H9 (cell line): Measurements from ENCODE around the gene TSPAN18. TPM values are rescaled to one million over a fixed set of nuclear protein-coding genes. Genes with fewer than 3 reads are reported as not detected.

Experiments used
- DNase-seq: peaks from one replicate; pipeline ENCODE4 v3.0.0-alpha.2; 2017
- H2AFZ ChIP-seq: one replicate; pipeline ENCODE4 v1.6.1; 2013; ENCODE audit warnings: mild to moderate bottlenecking, low read length, control low read depth, moderate library complexity
- H2AK5ac ChIP-seq: 2 replicates; pipeline ENCODE4 v1.6.1; 2013; ENCODE audit warnings: low read length, control low read depth, mixed read lengths; ENCODE audit not compliant: insufficient read length
- H2BK120ac ChIP-seq: one replicate; pipeline ENCODE4 v1.6.1; 2013; ENCODE audit warnings: low read depth, mild to moderate bottlenecking, low read length, control low read depth, inconsistent platforms; ENCODE audit not compliant: poor library complexity, severe bottlenecking
- H2BK12ac ChIP-seq: 2 replicates; pipeline ENCODE4 v1.6.1; 2013; ENCODE audit warnings: low read length, control low read depth, mixed read lengths, low read depth; ENCODE audit not compliant: insufficient read length
- H2BK15ac ChIP-seq: 2 replicates; pipeline ENCODE4 v1.6.1; 2013; ENCODE audit warnings: low read depth, low read length, control low read depth
- H2BK20ac ChIP-seq: one replicate; pipeline ENCODE4 v1.6.1; 2013; ENCODE audit warnings: low read depth, mild to moderate bottlenecking, low read length, control low read depth, inconsistent platforms; ENCODE audit not compliant: poor library complexity, severe bottlenecking
- H2BK5ac ChIP-seq: 2 replicates; pipeline ENCODE4 v1.6.1; 2013; ENCODE audit warnings: low read length, control low read depth, mixed read lengths; ENCODE audit not compliant: insufficient read length
- H3K14ac ChIP-seq: 2 replicates; pipeline ENCODE4 v1.6.1; 2013; ENCODE audit warnings: low read length, control low read depth; ENCODE audit not compliant: insufficient read depth
- H3K18ac ChIP-seq: 2 replicates; pipeline ENCODE4 v1.6.1; 2013; ENCODE audit warnings: low read depth, mild to moderate bottlenecking, mixed read lengths, low read length, control low read depth; ENCODE audit not compliant: insufficient read length
- H3K23ac ChIP-seq: 2 replicates; pipeline ENCODE4 v1.6.1; 2013; ENCODE audit warnings: low read length, control low read depth, mixed read lengths, low read depth; ENCODE audit not compliant: insufficient read length
- H3K23me2 ChIP-seq: 2 replicates; pipeline ENCODE4 v1.6.1; 2013; ENCODE audit warnings: low read depth, mild to moderate bottlenecking, mixed read lengths, low read length, control low read depth; ENCODE audit not compliant: insufficient read length, poor library complexity, severe bottlenecking
- H3K27ac ChIP-seq: 2 replicates; pipeline ENCODE4 v1.5.1; 2013; ENCODE audit warnings: low read length, control low read depth, mixed read lengths, low read depth; ENCODE audit not compliant: insufficient read length
- H3K27me3 ChIP-seq: 2 replicates; pipeline ENCODE4 v1.6.1; 2013; ENCODE audit warnings: low read length, control low read depth, inconsistent platforms; ENCODE audit not compliant: insufficient read depth
- H3K4ac ChIP-seq: 2 replicates; pipeline ENCODE4 v1.6.1; 2013; ENCODE audit warnings: low read depth, mild to moderate bottlenecking, control low read depth, inconsistent platforms, low read length, moderate library complexity
- H3K4me1 ChIP-seq: 2 replicates; pipeline ENCODE4 v1.6.1; 2013; ENCODE audit warnings: low read length, control low read depth, inconsistent platforms; ENCODE audit not compliant: insufficient read depth
- H3K4me2 ChIP-seq: 2 replicates; pipeline ENCODE4 v1.6.1; 2013; ENCODE audit warnings: low read length, control low read depth, mixed read lengths; ENCODE audit not compliant: insufficient read length, insufficient read depth
- H3K56ac ChIP-seq: 2 replicates; pipeline ENCODE4 v1.6.1; 2013; ENCODE audit warnings: low read depth, mild to moderate bottlenecking, mixed read lengths, low read length, control low read depth; ENCODE audit not compliant: insufficient read length
- H3K79me1 ChIP-seq: 2 replicates; pipeline ENCODE4 v1.6.1; 2013; ENCODE audit warnings: low read depth, mild to moderate bottlenecking, moderate library complexity, low read length, control low read depth, inconsistent platforms; ENCODE audit not compliant: insufficient read depth, poor library complexity, severe bottlenecking
- H3K79me2 ChIP-seq: 2 replicates; pipeline ENCODE4 v1.6.1; 2013; ENCODE audit warnings: low read length, control low read depth, inconsistent platforms; ENCODE audit not compliant: insufficient read depth
- H3K9ac ChIP-seq: 2 replicates; pipeline ENCODE4 v1.6.1; 2013; ENCODE audit warnings: low read length, control low read depth, mixed read lengths; ENCODE audit not compliant: insufficient read length; ENCODE audit errors: extremely low read depth
- H3K9me3 ChIP-seq: one replicate; pipeline ENCODE4 v1.6.1; 2013; ENCODE audit warnings: low read depth, low read length, inconsistent platforms; ENCODE audit not compliant: control insufficient read depth
- H3T11ph ChIP-seq: one replicate; pipeline ENCODE4 v1.6.1; 2013; ENCODE audit warnings: mild to moderate bottlenecking, low read length, control low read depth, inconsistent platforms
- H4K20me1 ChIP-seq: one replicate; pipeline ENCODE4 v1.6.1; 2013; ENCODE audit not compliant: control insufficient read depth, insufficient read length, insufficient read depth
- H4K5ac ChIP-seq: 2 replicates; pipeline ENCODE4 v1.6.1; 2013; ENCODE audit warnings: low read depth, mild to moderate bottlenecking, mixed read lengths, low read length, control low read depth; ENCODE audit not compliant: insufficient read length
- H4K8ac ChIP-seq: replicated peaks from 2 replicates; pipeline ENCODE4 v1.6.1; 2013; ENCODE audit warnings: low read length, control low read depth, mixed read lengths, low read depth; ENCODE audit not compliant: insufficient read length
- H4K91ac ChIP-seq: 2 replicates; pipeline ENCODE4 v1.6.1; 2013; ENCODE audit warnings: low read depth, mild to moderate bottlenecking, moderate library complexity, mixed read lengths, low read length, control low read depth; ENCODE audit not compliant: insufficient read length
- H3K27ac Mint-ChIP-seq, 3 experiments: 2 replicates in 2 of 3; 3 replicates in 1 of 3; pipeline ENCODE4 v1.8.0; 2020 to 2021; ENCODE audit warnings: mixed read lengths in 3 of 3, mild to moderate bottlenecking in 1 of 3, moderate library complexity in 1 of 3
- H3K27me3 Mint-ChIP-seq: 2 replicates; pipeline ENCODE4 v1.8.0; 2021; ENCODE audit warnings: low read depth, mild to moderate bottlenecking, moderate library complexity, mixed read lengths
- H3K36me3 Mint-ChIP-seq, 3 experiments: 2 replicates in 2 of 3; 3 replicates in 1 of 3; pipeline ENCODE4 v1.8.0; 2020 to 2021; ENCODE audit warnings: low read depth in 3 of 3, mixed read lengths in 3 of 3; ENCODE audit not compliant: insufficient read depth in 1 of 3
- H3K4me1 Mint-ChIP-seq, 2 experiments: 2 replicates each; pipeline ENCODE4 v1.8.0; 2020; ENCODE audit warnings: mixed read lengths in 2 of 2
- H3K4me3 Mint-ChIP-seq, 2 experiments: 2 replicates in 1 of 2; 3 replicates in 1 of 2; pipeline ENCODE4 v1.8.0; 2020 to 2021; ENCODE audit warnings: mild to moderate bottlenecking in 2 of 2, mixed read lengths in 2 of 2, moderate library complexity in 1 of 2
- H3K9me3 Mint-ChIP-seq, 2 experiments: 2 replicates in 1 of 2; 3 replicates in 1 of 2; pipeline ENCODE4 v1.8.0; 2020; ENCODE audit warnings: mild to moderate bottlenecking in 2 of 2, mixed read lengths in 2 of 2, moderate library complexity in 1 of 2
- CTCF ChIP-seq: fragments of 200-600 bp; sonication (generic); conservative IDR thresholded peaks from 3 replicates; pipeline ENCODE4 v1.8.0; 2021; ENCODE audit warnings: antibody characterized with exemption, mild to moderate bottlenecking
- WGBS: extraction: QIAGEN DNeasy Blood & Tissue Kit; methylation state at CpG from one replicate; pipeline ENCODE4 v1.1.7; 2013; ENCODE audit warnings: missing lambda C conversion rate, low lambda C conversion rate, mixed read lengths; ENCODE audit not compliant: insufficient read length; ENCODE audit errors: extremely low coverage; 5-methylcytosine and 5-hydroxymethylcytosine counted together
- total RNA-seq: library from RNA; stranded (reverse); gene quantifications from 2 replicates; pipeline ENCODE4 v1.2.1, GENCODE V29; 2021

Gene TSPAN18
- total RNA-seq, 1 experiment from 2014 or later, result 25.3 TPM

- DNase-seq, result peak; percentile 10
Observed at GRCh38 chr11:44755556-44756523, 29.1 kb downstream of the TSPAN18 start.

More at GRCh38 chr11:44755556-44756523, 29.1 kb downstream of the TSPAN18 start:
- Histone ChIP-seq H4K20me1 (no peaks in the 10 kb centered on the region), H3K4ac (no peak overlapping the region), H3K27ac (no peak overlapping the region), H3K4me1 (peaks cover 18% of the 10 kb centered on the region; the same call in 1 of the 2 replicates), H3K79me1 (no peaks in the 10 kb centered on the region), H3K79me2 (no peaks in the 10 kb centered on the region), H3K23ac (no peak overlapping the region), H3K14ac (peak overlapping the region; percentile 18), H3K4me2 (no peak overlapping the region), H3K18ac (no peak overlapping the region), H3K9ac (no peak overlapping the region), H3K23me2 (no peaks in the 10 kb centered on the region), H2AFZ (no peak overlapping the region), H3K56ac (no peak overlapping the region), H2BK12ac (no peak overlapping the region), H3K9me3 (no peaks in the 10 kb centered on the region), H4K91ac (no peak overlapping the region), H2BK15ac (no peak overlapping the region), H2BK5ac (no peak overlapping the region), H2BK20ac (no peak overlapping the region), H3T11ph (no peak overlapping the region), H2BK120ac (no peak overlapping the region), H4K5ac (no peak overlapping the region), H3K27me3 (peaks cover 9% of the 10 kb centered on the region; the same call in 1 of the 2 replicates), H2AK5ac (no peak overlapping the region), H4K8ac (no peak overlapping the region)
- Mint-ChIP-seq H3K27me3 (peaks cover 68% of the 10 kb centered on the region), H3K4me3 (peak overlapping the region in 1 of 2 experiments; percentile 2; a peak in 1 of 5 replicates), H3K4me1 (peaks cover 70 to 75% of the 10 kb centered on the region in 2 experiments), H3K9me3 (peaks cover 8 to 13% of the 10 kb centered on the region in 2 experiments; a peak in 4 of 5 replicates), H3K36me3 (peaks cover 2 to 9% (median 5%) of the 10 kb centered on the region in 3 experiments; a peak in 4 of 7 replicates), H3K27ac (no peak overlapping the region)
- WGBS, result no CpG with 5 or more reads among the region's 7 CpGs
- TF ChIP-seq CTCF, result no peak
